ENCODE results near the gene RTRAF. TPM values are rescaled to one million over a fixed set of nuclear protein-coding genes. Genes with fewer than 3 reads are reported as not detected.

Gene RTRAF
- total and polyA plus RNA-seq, 10 of the 15 experiments (the other 5 are each of a cell fraction or from before 2014, with no cell fraction given) = 248 to 540 (median 368) TPM

GRCh38 chr14:52058341-52058740, 69.0 kb downstream of the RTRAF start (continued):
- no peak for TF ChIP-seq HDGF (IDR thresholded peaks at IDR 0.05)

- H2AFZ ChIP-seq (ENCODE audit: control insufficient read depth, low read depth, low read length) = no peak overlapping the region
- no peaks in the 10 kb centered on the region for H3K79me2 ChIP-seq (ENCODE audit: control insufficient read depth, insufficient read depth, low read length)
- H4K20me1 ChIP-seq (ENCODE audit: control insufficient read depth, insufficient read depth) = no peaks in the 10 kb centered on the region
- in situ Hi-C loops (cut with MboI) (no loop called here), intact Hi-C loops (cut with micrococcal nuclease; ENCODE audit: unreplicated experiment) (no loop called here)
- ChIA-PET POLR2A (no interaction called here), RAD21 (ENCODE audit: unreplicated experiment) (no interaction called here), CTCF (no interaction called here), SMC1A (ENCODE audit: uncharacterized antibody, unreplicated experiment) (interaction anchor here (0.5 kb wide), 1 partner anchor 9 kb away, joined by 3 read pairs; no protein-coding TSS in a partner anchor)
- ATAC-seq (no peak), FAIRE-seq (no peak), DNase-seq (ENCODE audit: low read depth, low spot score) (no peak)
- BruUV-seq (replicated peaks) = no TSS peak
- no peaks in the 10 kb centered on the region for H3K4me1 ChIP-seq (ENCODE audit: control insufficient read depth, insufficient read depth, low read length)
- no peak overlapping the region for H3K27ac ChIP-seq (ENCODE audit: control insufficient read depth, insufficient read depth)
- no peak overlapping the region for H3K9ac ChIP-seq (ENCODE audit: control insufficient read depth, insufficient read depth, low read length)
- H3K36me3 ChIP-seq (ENCODE audit: control insufficient read depth in 2 of 2, insufficient read depth in 2 of 2, low read length in 1 of 2) = no peaks in the 10 kb centered on the region; a peak in 1 of 4 replicates
- H3K4me3 ChIP-seq = no peak overlapping the region
- no peaks in the 10 kb centered on the region for H3K9me3 ChIP-seq (replicated peaks; ENCODE audit: control insufficient read depth, insufficient read depth, low read length)
- no peaks in the 10 kb centered on the region; a peak in 2 of 4 replicates for H3K27me3 ChIP-seq (replicated peaks in 1 of 2; ENCODE audit: control insufficient read depth in 2 of 2, insufficient read depth in 2 of 2, low read length in 1 of 2)
- H3K4me2 ChIP-seq (ENCODE audit: control insufficient read depth, insufficient read depth) = no peak overlapping the region
- no peak for TF ChIP-seq ATF2 (IDR thresholded peaks at IDR 0.05; ENCODE audit: low read length)
- no peak for TF ChIP-seq USF2 (IDR thresholded peaks at IDR 0.05; ENCODE audit: borderline replicate concordance, low read depth, low read length)
- TF ChIP-seq TARDBP (IDR thresholded peaks at IDR 0.05; ENCODE audit: borderline replicate concordance) = no peak
- TF ChIP-seq E2F4 (IDR thresholded peaks at IDR 0.05; ENCODE audit: low read depth, low read length) = no peak
- TF ChIP-seq SP1 (IDR thresholded peaks at IDR 0.05; ENCODE audit: low read depth, low read length) = no peak
- TF ChIP-seq EGR1 (IDR thresholded peaks at IDR 0.05; ENCODE audit: borderline replicate concordance in 1 of 2, low read depth in 2 of 2, low read length in 2 of 2) = no peak
- no peak for TF ChIP-seq CBX5 (IDR thresholded peaks at IDR 0.05; ENCODE audit: low read depth)
- no peak for TF ChIP-seq POLR2AphosphoS5 (IDR thresholded peaks at IDR 0.05; ENCODE audit: low read length)
- TF ChIP-seq IKZF1 (conservative IDR thresholded peaks at IDR 0.05) = no peak
- no peak for TF ChIP-seq ZNF384 (IDR thresholded peaks at IDR 0.05; ENCODE audit: borderline replicate concordance, low read depth, low read length)
- TF ChIP-seq ZNF592 (IDR thresholded peaks at IDR 0.05) = no peak
- no peak for TF ChIP-seq NR2C2 (IDR thresholded peaks at IDR 0.05; ENCODE audit: borderline replicate concordance, control insufficient read depth, insufficient read length, low read depth)
These were observed 70.3 kb downstream of the RTRAF start for GRCh38 chr14:52059649-52060048.
